Sigmoid colon (tissue), 4 donors: ENCODE results near the gene WDR1.

Experiments
- EP300 ChIP-seq, 4 donors: sonication (generic); formaldehyde crosslinking; IDR thresholded peaks; one replicate each; pipeline ENCODE4 v1.6.1; 2017; ENCODE audit warnings: antibody characterized with exemption in 4 of 4
- POLR2A ChIP-seq, 2 donors: fragments of 450-650 bp; IDR thresholded peaks; one replicate each; pipeline ENCODE4 v1.6.1; 2016; ENCODE audit warnings: antibody characterized with exemption in 2 of 2, mild to moderate bottlenecking in 2 of 2, moderate library complexity in 2 of 2
- POLR2AphosphoS5 ChIP-seq, 4 donors: sonication (generic); formaldehyde crosslinking; IDR thresholded peaks; one replicate each; pipeline ENCODE4 v1.6.1; 2017; ENCODE audit warnings: antibody characterized with exemption in 4 of 4
- TF ChIP-seq, protein P1 (sequence below), 4 experiments: fragments of 450-650 bp in 3 of 4; fragments of 200-600 bp in 1 of 4; IDR thresholded peaks; one replicate each; pipeline ENCODE4 v1.5.1; 2016 to 2019; ENCODE audit warnings: antibody characterized with exemption in 4 of 4, mild to moderate bottlenecking in 3 of 4, moderate library complexity in 2 of 4

DNA sequence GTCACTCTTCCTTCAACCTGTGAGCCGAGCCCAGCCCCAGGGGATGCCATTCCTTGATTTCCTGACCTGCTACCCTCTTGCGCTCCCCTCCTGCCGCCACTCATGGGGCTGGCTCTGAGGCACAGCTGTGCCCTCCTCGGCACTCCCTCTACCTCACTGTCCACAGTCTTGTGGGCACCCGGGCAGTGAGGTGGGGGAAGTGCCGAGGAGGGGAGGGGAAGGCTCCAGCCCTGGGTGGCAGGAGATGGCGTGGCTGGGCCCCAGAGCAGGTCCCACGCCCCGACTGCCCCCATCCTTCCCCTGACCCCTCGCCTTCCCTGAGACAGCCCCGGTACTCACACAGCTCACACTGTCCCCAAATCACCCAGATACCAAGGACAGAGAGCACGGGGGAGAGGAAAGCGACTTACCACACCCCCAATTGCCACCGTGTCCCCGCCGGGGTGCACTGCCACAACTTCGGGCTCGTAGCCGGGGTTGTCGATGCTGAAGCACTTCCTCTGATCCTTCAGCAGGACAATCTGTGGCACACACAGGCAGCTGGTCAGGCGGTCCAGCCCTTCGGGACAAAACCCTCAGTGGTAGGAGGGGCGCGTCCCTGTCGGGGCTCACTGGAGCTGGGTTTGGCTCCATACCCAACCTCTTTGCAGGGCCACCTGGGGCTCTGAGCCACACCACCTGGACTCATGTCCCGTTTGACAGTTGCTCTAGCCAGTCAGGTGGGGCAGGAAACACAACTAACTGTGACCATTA is 37.9 kb downstream of the WDR1 start:
- no peak for TF ChIP-seq POLR2A (IDR thresholded peaks at IDR 0.05)
- TF ChIP-seq, protein P1, sequence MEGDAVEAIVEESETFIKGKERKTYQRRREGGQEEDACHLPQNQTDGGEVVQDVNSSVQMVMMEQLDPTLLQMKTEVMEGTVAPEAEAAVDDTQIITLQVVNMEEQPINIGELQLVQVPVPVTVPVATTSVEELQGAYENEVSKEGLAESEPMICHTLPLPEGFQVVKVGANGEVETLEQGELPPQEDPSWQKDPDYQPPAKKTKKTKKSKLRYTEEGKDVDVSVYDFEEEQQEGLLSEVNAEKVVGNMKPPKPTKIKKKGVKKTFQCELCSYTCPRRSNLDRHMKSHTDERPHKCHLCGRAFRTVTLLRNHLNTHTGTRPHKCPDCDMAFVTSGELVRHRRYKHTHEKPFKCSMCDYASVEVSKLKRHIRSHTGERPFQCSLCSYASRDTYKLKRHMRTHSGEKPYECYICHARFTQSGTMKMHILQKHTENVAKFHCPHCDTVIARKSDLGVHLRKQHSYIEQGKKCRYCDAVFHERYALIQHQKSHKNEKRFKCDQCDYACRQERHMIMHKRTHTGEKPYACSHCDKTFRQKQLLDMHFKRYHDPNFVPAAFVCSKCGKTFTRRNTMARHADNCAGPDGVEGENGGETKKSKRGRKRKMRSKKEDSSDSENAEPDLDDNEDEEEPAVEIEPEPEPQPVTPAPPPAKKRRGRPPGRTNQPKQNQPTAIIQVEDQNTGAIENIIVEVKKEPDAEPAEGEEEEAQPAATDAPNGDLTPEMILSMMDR (IDR thresholded peaks at IDR 0.05) = no peak
- TF ChIP-seq POLR2AphosphoS5 (IDR thresholded peaks at IDR 0.05) = no peak
- no peak for TF ChIP-seq EP300 (IDR thresholded peaks at IDR 0.05)
